ELF-1 (cell line): Measurements from ENCODE around the gene CARS2.
"Not testable (repeated sequence)": the region's sequence is repeated elsewhere in the genome, so short reads cannot be mapped to it uniquely, and the experiment has no call there.

Source experiments
- DNase-seq: peaks from one replicate; pipeline ENCODE4 v3.0.0-alpha.2; 2016; ENCODE audit warnings: low read depth, low spot score

CARS2 gene

DNA sequence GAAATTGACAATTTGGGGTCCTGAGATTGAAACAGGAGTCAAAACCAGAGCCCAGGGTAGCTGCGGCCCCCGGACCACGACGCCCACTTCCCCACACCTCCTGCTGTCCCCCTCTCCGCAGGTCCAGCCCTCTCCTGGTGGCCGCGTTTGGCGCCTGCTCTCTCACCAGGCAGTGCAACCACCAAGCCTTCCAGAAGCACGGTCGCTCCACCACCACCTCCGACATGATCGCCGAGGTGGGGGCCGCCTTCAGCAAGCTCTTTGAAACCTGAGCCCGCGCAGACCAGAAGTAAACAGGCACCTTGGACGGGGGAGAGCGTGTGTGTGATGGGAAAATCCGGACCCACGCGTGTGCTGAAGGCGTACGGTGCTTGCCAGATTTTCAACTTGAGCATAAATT, 67.7 kb downstream of the CARS2 start:
- DNase-seq: no peak

DNA sequence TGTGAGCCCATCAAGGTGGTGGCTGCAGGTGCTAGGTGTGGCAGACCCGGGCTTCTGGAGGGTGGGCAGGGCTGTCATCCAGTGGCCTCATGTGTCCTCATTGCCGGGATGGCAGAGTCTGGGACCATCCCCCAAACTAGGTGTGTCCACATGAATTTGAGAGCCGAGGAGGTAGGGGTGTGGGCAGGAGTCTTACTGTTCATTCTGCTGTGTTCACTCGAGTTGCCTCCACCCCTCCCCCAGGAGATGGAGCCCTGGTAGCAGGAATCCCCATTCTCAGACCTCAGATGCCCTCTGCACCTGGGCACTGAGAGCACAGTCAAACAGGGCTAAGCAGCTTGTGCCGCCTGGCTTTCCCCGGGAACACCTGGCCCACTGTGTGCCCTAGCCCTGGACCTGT, 68.2 kb downstream of the CARS2 start:
- no peak for DNase-seq

DNA sequence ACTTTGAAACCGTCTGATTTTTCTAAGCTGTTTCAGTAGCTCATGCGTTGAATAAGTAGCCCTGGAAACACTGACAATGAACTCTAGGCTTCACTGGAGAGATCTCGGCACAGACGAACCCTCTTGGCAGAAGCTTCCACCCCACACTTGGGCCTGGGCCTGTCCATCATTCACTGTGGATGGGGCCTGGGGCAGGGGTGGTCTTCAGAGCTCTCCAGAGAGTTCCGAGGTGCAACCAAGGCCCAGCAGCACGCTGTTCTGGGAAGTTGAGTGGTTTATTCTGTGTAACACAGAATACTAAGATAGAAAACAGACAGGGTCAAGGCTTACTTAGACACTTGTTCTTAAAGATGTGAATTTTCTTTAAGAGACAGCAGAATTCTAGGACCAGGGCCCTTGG, 68.6 kb downstream of the CARS2 start:
- no peak for DNase-seq

DNA sequence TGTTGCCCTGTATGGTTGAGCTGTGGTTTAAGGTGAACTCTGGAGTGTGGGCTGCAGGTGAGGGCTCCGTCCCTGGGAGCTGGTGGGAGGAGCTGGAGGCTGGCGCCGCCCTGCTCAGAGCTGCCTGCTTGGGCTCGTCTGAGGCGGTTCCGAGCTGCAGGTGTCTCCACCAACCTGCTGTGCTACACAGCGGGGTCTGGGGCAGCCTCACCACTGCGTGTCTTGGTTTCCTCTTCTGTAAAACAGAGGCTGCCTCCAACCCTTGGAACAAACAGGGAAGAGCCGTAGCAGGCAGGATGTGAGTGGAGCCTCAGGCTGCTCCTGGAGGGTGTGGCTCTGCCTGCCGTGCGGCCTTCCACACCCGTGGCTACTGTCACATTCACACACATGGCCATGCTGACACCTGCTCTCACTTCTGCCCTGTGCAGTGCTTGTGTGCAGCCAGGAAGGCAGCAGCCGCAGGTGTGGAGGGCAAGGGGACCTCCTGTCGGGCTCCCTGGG, 69.2 kb downstream of the CARS2 start:
- DNase-seq: no peak

DNA sequence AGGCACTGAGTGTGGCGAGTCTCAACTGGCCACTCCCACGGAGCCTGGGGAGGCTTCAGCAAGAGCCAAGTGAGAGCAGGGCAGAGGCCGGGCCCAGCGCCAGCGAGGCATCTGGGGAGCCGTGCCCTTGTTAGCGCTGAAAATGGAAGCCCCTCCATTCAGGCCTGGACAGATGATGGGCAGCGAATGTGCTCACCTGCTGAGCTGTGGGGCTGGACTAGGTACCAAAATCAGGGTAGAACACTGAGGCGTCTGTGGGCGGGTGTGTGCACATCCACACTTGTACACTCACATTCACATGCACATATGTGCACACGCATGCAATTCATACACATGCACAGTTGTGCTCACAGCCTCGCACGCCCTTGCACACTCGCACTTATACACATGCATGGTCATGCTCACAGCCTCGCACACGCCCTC, 69.9 kb downstream of the CARS2 start:
- DNase-seq: no peak

DNA sequence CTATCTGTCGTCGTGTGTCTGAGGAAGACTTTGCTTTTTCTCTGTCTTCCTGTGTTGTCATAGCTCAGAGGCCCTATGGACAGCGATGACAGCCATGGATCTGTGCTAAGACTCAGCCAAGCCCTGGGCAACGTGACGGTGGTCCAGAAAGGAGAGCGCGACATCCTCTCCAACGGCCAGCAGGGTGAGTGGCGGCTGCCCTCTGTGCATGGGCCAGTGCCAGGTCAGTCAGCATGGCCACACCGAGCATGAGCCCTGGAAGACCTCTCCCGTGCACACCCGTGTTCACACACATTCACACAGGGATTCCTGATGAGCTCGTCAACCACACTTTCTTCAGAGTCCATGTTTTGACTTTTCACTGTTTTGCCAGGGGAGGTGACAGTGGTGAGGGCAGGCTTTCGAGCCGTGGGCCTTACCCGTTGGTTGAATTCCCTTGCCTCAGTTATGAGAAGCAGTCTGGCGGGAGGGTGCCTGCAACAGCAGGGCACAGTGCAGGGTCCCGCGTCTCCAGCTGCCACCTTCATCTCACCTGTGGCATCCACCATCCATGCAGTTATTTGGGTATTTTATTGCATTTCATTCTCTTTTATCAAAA, 70.4 kb downstream of the CARS2 start:
- no peak for DNase-seq

DNA sequence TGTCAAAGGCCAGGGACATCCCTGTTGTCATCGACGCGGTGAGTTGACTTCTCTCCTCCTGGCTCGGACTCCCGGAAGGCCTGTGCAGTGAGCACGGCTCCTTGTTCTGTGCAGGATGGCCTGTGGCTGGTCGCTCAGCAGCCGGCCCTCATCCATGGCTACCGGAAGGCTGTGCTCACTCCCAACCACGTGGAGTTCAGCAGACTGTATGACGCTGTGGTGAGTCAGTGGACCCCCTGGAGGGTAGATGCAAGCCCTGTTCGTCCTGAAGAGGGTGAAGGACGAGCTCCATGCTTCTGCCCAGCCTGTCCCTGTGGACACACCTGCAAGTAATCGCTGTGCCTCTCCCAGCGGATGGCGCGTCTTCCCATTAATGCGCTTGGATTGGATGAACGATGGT, 71.4 kb downstream of the CARS2 start:
- no peak for DNase-seq

DNA sequence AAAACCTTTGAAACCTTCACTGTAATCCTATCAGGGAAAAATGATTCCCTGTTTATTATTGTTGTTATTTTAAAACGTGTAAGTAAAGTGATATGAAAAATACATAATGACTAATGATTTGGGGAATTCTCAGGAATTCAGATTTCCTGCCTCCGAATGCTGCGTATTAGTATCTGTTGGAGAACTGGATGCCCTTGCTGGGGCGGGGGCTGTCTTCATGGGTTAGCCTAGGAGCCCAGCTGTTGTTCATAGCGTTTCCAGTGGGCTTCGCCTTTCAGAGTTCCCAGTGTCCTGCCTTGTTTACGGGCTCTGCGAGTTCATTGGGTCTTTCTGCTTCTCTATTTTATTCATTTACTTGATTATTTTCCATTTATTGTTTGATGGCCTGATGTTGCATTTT, 72.1 kb downstream of the CARS2 start:
- DNase-seq: no peak

DNA sequence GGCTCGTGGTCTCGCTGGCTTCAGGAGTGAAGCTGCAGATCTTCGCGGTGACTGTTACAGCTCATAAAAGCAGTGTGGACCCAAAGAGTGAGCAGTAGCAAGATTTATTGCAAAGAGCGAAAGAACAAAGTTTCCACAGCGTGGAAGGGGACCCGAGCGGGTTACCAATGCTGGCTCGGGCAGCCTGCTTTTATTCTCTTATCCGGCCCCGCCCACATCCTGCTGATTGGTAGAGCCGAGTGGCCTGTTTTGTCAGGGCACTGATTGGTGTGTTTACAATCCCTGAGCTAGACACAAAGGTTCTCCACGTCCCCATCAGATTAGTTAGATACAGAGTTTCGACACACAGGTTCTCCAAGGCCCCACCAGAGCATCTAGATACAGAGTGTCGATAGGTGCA, 73.7 kb downstream of the CARS2 start:
- not testable (repeated sequence) for DNase-seq

DNA sequence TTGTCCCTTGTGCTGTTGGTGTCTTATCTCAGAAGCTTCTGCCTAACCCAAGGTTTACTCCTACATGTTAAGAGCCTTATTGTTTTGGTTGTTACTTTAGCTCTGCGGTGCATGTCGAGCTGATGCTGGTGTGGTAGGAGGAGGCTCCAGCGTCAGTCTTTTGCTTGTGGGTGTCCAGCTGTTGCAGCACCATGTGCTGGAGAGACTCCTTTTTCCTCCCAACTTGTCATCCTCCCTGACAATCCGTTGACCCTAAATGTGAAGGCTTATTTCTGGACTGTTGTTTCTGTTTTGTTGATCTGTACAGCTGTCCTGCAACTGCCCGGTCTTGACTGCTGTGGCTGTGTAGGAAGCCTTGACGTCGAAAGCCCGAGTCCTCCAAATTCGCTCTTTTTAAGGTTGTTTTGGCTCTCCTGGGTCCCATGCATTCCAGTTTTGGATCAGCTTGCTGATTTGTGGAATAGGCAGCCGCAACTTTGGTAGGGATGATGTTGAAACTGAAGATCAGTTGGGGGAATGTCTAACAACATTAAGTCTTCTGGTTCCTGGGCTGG, 75.3 kb downstream of the CARS2 start:
- no peak for DNase-seq

DNA sequence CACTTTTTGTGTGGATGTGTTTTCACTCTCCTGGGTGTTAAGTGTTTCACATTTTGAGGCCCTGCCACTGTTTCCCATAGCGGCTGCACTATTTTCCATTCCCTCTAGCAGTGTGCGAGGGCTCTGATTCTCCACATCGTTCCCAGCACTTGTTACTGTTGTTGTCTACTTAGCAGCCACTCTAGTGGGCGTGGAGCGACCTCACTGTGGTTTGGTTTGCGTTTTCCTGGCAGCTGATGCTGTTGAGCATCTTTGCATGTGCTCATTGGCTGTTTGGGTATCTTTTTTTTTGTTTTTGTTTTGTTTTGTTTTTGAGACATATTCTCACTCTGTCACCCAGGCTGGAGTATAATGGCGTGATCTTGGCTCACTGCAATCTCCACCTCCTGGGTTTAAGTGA, 76.2 kb downstream of the CARS2 start:
- DNase-seq: no peak

DNA sequence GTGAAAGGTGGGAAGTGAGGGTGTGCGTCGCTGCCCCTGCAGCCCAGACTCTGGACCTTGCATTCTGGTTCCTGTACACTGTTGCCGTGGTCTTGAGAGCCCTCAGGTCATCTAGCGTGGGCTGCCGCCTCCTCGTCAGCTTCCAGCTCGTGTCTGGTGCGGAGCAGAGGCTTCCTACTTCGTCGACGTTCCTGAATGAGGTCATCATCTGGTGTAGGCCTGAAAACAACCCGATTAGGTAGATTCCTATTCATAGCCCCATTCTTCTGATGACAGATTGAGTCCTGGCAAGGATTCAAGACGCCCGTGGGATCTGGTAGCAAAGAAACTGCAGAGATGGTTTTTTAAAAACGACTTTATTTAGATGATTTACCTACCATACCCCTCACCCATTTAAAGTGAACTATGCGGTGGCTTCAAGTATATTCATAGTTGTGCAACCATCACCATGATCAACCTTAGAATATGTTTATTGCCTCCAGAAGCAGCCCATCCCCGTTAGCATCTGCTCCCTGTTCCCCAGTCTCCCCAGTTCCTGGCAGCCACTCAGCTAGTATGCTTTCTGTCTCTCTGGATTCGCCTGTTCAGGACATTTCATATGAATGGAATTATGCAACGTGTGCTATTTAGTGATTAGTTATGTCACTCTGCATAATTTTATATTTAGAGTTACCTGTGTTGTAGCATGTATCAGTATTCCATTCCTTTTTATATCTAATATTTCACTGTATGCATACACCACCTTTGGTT, 76.8 kb downstream of the CARS2 start:
- DNase-seq: peak; percentile 60

DNA sequence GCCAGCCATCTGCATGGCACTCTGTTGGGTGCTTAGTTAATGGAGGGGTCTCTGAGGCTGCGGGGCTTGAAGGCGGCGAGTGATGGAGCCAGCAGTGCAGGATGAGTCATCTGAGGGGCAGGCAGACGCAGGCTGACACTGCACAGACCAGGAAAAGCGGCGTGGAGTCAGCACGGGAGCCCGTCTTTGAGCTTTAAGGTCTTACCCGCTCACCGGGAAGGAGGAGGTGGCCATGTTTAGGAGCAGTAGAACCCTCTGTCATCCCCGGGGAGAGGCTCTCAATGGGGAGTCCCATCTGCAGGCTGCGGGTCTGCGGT, 77.5 kb downstream of the CARS2 start:
- DNase-seq: peak; percentile 79

DNA sequence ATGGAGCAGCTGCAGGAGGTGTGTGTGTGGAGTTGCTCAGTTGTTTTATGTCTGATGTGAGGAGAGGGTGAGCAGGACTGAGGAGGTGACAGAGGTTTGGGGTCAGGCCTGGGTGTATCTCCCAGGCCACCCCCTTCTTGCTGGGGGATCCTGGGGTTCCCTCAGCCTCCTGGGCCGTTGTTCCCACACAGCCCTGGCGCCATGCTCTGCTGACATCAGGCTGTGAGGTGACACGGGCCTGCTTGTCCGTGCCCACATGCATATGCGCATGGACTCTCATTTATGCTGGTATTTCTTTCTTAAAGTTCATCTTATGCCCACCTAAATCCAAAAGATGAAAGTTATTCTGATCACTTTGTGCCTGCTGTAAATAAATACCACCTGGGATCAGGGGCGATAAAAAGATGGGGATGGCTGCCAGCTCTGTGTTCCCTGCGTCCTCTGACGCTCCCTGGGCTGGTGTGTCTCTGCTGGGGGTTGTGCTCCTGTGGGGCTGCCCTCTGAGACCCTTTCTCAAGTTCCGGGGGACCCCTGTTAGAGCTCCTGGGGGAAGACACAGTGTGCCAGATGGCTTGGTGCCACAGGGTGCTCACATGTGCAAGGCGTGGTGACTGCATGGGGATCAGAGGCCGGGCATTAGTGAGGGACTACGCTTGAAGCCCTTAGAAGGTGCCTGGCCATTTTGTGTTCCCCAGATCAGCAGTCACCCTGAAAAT, 78.0 kb downstream of the CARS2 start:
- DNase-seq: no peak

DNA sequence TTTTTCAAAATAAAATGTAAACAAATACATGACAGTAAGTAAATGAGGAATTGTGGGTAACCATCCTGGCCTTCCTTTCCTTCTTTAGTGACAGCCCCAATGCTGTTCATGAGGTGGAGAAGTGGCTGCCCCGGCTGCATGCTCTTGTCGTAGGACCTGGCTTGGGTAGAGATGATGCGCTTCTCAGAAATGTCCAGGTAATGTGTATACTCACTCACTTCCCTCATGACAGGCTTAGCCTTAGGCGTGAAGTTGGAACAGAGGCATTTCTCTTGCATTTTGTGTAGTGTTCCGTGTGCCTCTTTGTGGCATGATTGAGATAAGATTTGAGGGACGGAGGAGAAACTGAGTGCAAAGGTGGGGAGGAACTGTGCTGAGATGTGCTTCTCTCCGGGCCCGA, 78.6 kb downstream of the CARS2 start:
- no peak for DNase-seq

DNA sequence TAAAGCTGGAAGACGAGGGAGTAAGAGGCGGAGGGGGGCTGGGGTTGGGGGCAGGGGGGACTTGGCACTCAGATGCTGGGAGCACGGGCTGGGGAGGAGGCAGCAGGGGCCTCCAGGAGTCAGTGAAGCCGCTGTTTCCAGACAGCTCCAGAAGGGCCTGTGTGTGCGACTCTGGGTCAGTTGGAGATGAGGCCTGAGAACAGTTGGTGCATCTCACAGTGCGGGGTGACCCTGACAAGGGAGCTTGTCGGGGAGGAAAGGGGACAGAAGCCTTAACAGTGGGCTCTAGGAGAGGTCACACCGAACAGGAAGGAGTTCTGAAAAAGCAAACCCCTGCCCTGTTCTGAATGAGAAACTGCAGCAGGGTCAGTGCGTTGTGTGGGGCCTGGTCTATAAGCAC, 79.4 kb downstream of the CARS2 start:
- no peak for DNase-seq

DNA sequence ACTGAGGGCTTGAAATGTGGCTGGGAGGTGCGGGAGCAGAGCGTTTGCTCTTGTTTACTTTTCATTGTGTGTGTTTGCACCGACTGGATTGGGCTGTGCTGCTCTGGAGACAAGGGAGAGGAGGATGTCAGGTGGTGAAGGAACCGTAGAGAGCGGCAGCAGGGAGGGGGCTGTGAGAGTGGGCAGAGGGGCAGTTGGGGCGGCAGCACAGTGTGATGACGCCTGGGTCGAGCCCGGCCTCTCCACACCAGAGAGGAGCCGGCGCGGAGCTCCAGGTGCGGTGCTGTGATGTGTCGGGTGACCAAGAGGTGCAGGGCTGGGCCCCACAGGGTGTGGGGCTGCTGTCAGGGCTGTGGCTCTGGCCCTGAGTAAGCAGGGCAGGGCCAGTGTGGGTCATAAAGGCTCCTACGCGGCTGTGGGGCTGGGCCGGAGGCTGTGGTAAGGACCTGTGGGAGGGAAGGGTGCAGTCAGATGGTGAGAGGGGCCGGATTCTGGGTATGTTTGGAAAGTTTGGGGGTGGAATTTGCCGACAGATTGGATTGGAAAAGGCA, 80.1 kb downstream of the CARS2 start:
- DNase-seq: no peak

DNA sequence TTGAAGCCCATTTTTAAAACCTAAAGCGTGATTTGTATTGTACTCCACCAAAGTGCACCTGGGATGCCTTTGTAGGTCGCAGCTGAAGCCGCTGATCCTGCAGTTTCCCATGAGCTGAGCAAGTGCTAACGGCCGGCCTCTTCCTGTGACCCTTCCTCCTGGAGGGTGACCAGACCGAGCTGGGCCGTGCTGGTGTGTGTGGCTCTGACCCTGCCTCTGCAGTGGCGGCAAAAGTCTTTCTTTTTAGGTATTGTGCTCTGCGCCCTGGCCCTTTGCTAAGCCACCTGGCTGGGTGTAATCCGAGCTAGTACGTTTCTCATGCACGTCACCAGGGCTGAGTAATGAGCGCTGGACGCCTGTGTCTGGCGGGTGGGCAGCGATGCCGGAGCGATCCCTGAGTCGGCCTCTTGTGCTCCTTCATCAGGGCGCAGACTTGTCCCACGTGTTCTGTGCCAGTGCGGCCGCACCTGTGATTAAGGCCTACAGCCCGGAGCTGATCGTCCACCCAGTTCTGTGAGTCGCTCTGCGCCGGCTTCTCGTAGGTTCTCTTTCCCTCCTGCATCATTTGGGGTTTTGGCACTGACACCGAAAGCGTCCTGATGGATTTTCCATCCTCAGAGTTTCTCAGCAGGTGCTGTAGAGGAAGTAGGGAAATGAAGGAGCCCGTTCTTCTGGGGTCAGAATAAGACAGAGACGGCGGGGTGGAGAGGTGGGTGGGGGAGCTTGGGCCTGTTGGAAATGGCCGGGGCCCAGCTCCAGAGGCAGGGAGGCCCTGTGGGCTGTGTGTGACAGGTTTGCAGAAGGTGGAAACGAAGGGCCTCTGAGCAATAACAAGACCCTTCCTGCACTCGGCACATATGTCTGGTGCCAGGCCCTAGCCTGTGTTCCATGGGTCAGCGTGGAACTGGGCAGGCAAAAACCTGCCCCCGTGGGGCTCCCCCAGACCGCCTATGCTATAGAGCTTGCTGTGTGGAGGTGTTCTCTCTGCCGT, 80.9 kb downstream of the CARS2 start:
- peak; percentile 42 for DNase-seq

DNA sequence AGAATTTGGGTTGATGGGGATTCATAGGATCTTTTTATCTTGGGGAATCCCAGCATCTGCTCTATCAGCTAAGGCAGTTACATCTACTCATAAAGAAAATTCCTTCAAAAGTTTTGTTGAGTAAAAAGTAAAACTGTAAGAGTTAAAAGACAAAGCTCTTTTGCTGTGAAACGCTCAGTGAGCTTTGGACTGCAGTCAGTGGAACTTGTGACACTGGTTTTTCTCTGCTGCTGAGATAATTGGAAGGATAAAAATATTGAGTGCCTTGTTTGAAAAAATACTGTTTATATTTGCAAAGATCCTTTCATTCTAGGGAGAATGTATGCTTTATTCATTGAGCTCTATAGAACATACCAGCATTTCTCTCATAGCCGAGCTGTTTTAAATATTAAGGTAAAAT, 85.3 kb downstream of the CARS2 start:
- no peak for DNase-seq

DNA sequence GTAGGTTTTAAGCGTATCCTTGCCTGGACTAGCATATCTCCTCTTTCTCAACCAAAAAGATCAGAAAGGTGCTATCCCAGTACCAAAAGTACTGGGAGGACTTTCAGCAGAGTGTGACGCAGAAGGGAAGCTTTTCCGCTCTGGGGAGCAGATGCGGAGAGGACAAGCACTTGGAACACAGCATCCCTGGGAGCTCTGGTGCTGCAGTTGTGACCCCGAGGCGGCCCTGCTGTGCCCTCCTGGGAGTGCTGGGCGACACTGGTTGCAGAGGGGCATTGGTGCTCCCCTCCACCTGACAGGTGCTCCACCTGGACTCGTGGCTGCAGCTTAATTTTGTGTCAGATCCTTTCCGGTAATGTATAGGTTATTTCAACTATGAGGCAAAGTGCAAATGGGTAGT, 87.1 kb downstream of the CARS2 start:
- no peak for DNase-seq

DNA sequence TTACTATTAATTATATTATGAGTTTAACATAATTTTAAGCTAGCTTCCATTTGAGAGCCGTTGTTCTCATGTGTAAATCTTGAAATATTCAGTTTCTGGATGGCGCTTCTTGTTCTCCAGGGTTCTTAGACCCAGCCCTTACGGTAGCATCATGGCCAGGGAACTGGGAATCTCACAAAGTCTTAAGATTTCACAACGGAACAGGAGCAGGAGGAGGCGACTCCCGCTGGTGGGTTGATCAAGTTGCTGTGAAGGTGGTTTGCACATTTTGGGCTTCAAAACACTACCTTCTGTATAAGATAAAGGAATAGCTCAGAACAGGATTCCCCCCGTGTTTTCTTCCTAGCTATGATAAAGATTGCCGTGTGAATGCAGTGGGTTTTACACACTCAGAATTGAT, 87.7 kb downstream of the CARS2 start:
- no peak for DNase-seq
